Endothelial cell (in vitro differentiated cells): ENCODE data around the gene NOP16. TPM values are rescaled to one million over a fixed set of nuclear protein-coding genes. Genes with fewer than 3 reads are reported as not detected.
A peak's percentile ranks its signal among the peaks of the same experiment; 100 is the strongest.

Source experiments
- DNase-seq: peaks from one replicate; pipeline ENCODE4 v3.0.0; 2021; ENCODE audit warnings: low spot score
- H3K27ac Mint-ChIP-seq: one replicate; pipeline ENCODE4 v1.8.0; 2021; ENCODE audit warnings: mixed read lengths, inconsistent platforms; ENCODE audit not compliant: unreplicated experiment
- H3K27me3 Mint-ChIP-seq: one replicate; pipeline ENCODE4 v1.8.0; 2021; ENCODE audit warnings: mild to moderate bottlenecking, moderate library complexity, mixed read lengths, inconsistent platforms; ENCODE audit not compliant: unreplicated experiment
- H3K36me3 Mint-ChIP-seq: one replicate; pipeline ENCODE4 v1.8.0; 2021; ENCODE audit warnings: mild to moderate bottlenecking, low read depth, mixed read lengths, inconsistent platforms; ENCODE audit not compliant: unreplicated experiment
- H3K4me1 Mint-ChIP-seq: one replicate; pipeline ENCODE4 v1.8.0; 2021; ENCODE audit warnings: mild to moderate bottlenecking, mixed read lengths, inconsistent platforms; ENCODE audit not compliant: unreplicated experiment
- H3K4me3 Mint-ChIP-seq: one replicate; pipeline ENCODE4 v1.8.0; 2021; ENCODE audit warnings: mild to moderate bottlenecking, mixed read lengths, inconsistent platforms; ENCODE audit not compliant: unreplicated experiment
- H3K9me3 Mint-ChIP-seq: one replicate; pipeline ENCODE4 v1.8.0; 2021; ENCODE audit warnings: mixed read lengths, inconsistent platforms; ENCODE audit not compliant: unreplicated experiment
- total RNA-seq: library from RNA; stranded (reverse); fragmentation: NEBNext Ultra II Directional; extraction: Animal tissue kit (Norgen Biotek cat#: 25700); gene quantifications from one replicate; pipeline ENCODE4 v1.2.1, GENCODE V29; 2021; ENCODE audit not compliant: unreplicated experiment
- TF ChIP-seq, protein P1 (sequence below): fragments of 200-600 bp; sonication (generic); IDR thresholded peaks from one replicate; pipeline ENCODE4 v1.5.0; 2021; ENCODE audit warnings: antibody characterized with exemption; ENCODE audit not compliant: unreplicated experiment

Gene NOP16
- total RNA-seq, 1 donor from 2014 or later = 11.9 TPM

DNA sequence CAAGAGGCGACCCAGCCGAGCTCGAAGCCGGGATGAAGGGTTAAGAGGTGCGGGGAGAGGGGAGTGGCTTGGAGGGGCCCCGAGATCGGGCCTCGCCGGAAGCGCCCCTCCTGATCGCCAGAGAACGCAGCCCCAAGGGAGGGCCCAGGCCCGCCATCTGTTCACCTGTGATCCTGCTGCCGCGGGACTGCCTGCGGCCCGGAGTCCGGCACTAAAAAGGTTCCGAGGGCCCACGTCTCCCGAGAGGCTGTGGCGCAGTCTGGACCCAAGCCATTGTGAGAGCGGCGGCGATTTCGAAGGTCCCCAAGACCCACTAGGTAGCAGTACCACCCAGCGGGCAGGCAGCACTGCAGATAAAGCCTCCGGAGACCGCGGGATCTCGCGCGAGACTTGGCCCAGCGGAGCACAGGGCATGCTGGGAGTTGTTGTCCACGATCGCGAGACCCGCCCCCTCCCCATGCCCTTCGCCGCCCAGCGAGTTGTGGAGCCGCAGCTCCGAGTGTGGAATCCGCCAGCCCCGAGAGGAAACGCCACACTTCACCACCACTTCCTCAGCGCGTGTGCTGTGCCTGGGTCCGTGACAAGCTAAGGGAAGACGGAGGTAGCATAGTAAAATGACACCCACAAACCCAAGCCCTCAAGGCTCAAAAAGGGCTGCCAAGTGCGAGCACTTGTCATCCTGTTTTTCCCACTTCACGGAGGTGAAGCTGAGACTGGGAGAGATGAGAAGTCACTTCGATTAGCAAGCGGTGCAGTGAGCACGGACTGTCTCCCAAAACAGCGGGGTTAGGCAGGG lies 26.8 kb downstream of the NOP16 start, which contains the start of gene KIAA1191:
Gene KIAA1191, minus strand, starts transcription at position 328 of the 796 bp plus-strand sequence. CDS start 2,256 bp downstream, outside the sequence.
- H3K36me3 Mint-ChIP-seq = peaks cover 13% of the 10 kb centered on the region
- no peaks in the 10 kb centered on the region for H3K9me3 Mint-ChIP-seq
- peaks cover 8% of the 10 kb centered on the region for H3K4me1 Mint-ChIP-seq
- TF ChIP-seq, protein P1, sequence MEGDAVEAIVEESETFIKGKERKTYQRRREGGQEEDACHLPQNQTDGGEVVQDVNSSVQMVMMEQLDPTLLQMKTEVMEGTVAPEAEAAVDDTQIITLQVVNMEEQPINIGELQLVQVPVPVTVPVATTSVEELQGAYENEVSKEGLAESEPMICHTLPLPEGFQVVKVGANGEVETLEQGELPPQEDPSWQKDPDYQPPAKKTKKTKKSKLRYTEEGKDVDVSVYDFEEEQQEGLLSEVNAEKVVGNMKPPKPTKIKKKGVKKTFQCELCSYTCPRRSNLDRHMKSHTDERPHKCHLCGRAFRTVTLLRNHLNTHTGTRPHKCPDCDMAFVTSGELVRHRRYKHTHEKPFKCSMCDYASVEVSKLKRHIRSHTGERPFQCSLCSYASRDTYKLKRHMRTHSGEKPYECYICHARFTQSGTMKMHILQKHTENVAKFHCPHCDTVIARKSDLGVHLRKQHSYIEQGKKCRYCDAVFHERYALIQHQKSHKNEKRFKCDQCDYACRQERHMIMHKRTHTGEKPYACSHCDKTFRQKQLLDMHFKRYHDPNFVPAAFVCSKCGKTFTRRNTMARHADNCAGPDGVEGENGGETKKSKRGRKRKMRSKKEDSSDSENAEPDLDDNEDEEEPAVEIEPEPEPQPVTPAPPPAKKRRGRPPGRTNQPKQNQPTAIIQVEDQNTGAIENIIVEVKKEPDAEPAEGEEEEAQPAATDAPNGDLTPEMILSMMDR = no peak
- H3K27ac Mint-ChIP-seq = peak within 1 kb of the TSS; percentile 87
- peak within 1 kb of the TSS; percentile 97 for H3K4me3 Mint-ChIP-seq
- peak; percentile 91 for DNase-seq
- H3K27me3 Mint-ChIP-seq = peaks cover 9% of the 10 kb centered on the region

DNA sequence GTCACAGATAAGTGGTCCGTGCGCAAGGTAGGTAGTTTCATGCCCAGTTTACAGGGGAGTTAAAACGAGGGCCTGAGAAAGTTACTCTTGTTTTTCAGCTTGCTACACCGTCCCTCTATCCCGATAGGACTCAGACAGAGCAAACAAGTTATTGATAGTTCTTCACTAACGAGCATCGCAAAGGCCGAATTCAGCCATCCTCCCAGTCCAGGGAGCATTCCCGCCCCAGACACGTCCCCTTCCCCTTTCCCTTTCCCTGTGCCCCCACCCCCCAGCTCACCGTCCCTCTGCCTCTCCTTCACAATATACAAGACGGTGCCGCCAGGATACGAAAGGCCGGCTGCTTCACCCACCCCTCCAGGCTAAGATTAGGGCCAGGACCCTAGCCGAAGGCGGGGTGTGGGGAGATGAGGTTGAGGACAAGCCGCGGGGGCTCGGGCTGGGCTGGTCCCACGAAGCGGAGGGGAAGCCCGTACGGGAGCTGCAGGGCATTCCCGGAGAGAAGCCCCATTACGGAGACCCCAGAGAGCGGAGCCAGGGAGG lies 27.4 kb downstream of the NOP16 start:
- H3K4me1 Mint-ChIP-seq = peaks cover 8% of the 10 kb centered on the region
- peak overlapping the region; percentile 61 for H3K27ac Mint-ChIP-seq
- no peaks in the 10 kb centered on the region for H3K9me3 Mint-ChIP-seq
- H3K36me3 Mint-ChIP-seq = peaks cover 14% of the 10 kb centered on the region
- TF ChIP-seq, protein P1 = no peak
- peak overlapping the region; percentile 97 for H3K4me3 Mint-ChIP-seq
- DNase-seq = peak; percentile 26
- H3K27me3 Mint-ChIP-seq = peaks cover 5% of the 10 kb centered on the region

DNA sequence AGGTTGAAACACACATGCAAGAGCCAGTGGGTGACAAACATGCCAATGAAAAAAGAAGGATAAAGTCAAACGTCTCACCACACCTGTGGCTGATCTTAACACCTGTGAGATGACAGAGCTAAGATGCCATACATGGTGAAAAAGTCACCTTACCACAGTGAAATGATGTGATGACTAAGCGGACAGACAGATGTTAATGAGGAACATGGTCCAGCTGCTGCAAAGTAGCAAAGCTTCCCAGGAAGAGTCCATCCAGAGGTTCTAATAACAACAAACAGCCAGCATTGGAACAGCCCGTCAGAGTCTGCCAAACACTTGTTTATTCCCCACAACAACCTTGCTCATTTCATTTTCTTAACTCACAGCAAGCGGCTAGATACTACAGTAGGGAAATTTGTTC lies 28.7 kb downstream of the NOP16 start:
- peaks cover 5% of the 10 kb centered on the region for H3K27me3 Mint-ChIP-seq
- peak overlapping the region; percentile 64 for H3K4me3 Mint-ChIP-seq
- TF ChIP-seq, protein P1 = no peak
- H3K9me3 Mint-ChIP-seq = no peaks in the 10 kb centered on the region
- H3K36me3 Mint-ChIP-seq = peaks cover 18% of the 10 kb centered on the region
- peaks cover 8% of the 10 kb centered on the region for H3K4me1 Mint-ChIP-seq
- H3K27ac Mint-ChIP-seq = no peak overlapping the region
- no peak for DNase-seq

DNA sequence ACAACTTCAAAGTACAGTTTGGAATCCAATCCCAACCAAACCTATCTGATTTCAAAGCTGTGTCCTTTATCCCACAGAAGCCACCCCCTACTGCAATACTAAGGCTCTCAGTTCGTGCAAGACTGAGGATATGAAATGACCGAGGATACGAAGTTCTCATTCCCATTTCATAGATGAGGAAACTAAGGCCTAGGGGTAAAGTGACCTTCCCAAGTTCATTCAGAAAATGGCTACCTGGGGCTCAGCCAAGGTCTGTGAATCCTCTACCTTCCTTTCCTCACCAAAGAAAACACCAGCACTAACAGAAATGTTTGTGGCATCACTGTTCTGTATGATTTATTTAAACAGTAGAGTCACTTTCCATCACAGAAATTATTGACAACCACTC lies 32.2 kb downstream of the NOP16 start:
- TF ChIP-seq, protein P1 = no peak
- no peak for DNase-seq
- peaks cover 41% of the 10 kb centered on the region for H3K36me3 Mint-ChIP-seq
- H3K27ac Mint-ChIP-seq = no peak overlapping the region
- no peaks in the 10 kb centered on the region for H3K9me3 Mint-ChIP-seq
- no peaks in the 10 kb centered on the region for H3K27me3 Mint-ChIP-seq
- H3K4me3 Mint-ChIP-seq = no peak overlapping the region
- H3K4me1 Mint-ChIP-seq = peaks cover 10% of the 10 kb centered on the region
